ENCODE data around the gene SPRYD3. TPM values are rescaled to one million over a fixed set of nuclear protein-coding genes. Genes with fewer than 3 reads are reported as not detected.

Gene SPRYD3
- total RNA-seq, 1 experiment from 2014 or later: 12.9 TPM

- DNase-seq: no peak
- no peak overlapping the region for H3K27ac Mint-ChIP-seq (ENCODE audit: unreplicated experiment)
- H3K4me3 Mint-ChIP-seq (ENCODE audit: low read depth, unreplicated experiment): no peak overlapping the region
- H3K4me1 Mint-ChIP-seq (ENCODE audit: low read depth, unreplicated experiment): peaks cover 15% of the 10 kb centered on the region
- no TSS peak for BruUV-seq (replicated peaks)
- H3K36me3 Mint-ChIP-seq (ENCODE audit: insufficient read depth, unreplicated experiment): peaks cover 23% of the 10 kb centered on the region
- CTCF ChIA-PET: no interaction called here
- TF ChIP-seq CTCF (IDR thresholded peaks at IDR 0.05; ENCODE audit: unreplicated experiment): no peak
- no peaks in the 10 kb centered on the region for H3K9me3 Mint-ChIP-seq (ENCODE audit: low read depth, unreplicated experiment)
- intact Hi-C loops (cut with micrococcal nuclease; ENCODE audit: unreplicated experiment): no loop called here
- H3K27me3 Mint-ChIP-seq (ENCODE audit: unreplicated experiment): peaks cover 23% of the 10 kb centered on the region
Observed at GRCh38 chr12:53093777-53094393, 14.7 kb upstream of the SPRYD3 start.

GRCh38 chr12:53091756-53092155, 12.6 kb upstream of the SPRYD3 start:
- no peak for DNase-seq
- Mint-ChIP-seq H3K4me3 (ENCODE audit: low read depth, unreplicated experiment) (no peak overlapping the region), H3K27ac (ENCODE audit: unreplicated experiment) (no peak overlapping the region), H3K9me3 (ENCODE audit: low read depth, unreplicated experiment) (no peaks in the 10 kb centered on the region), H3K36me3 (ENCODE audit: insufficient read depth, unreplicated experiment) (peaks cover 1% of the 10 kb centered on the region), H3K27me3 (ENCODE audit: unreplicated experiment) (peaks cover 31% of the 10 kb centered on the region), H3K4me1 (ENCODE audit: low read depth, unreplicated experiment) (peaks cover 6% of the 10 kb centered on the region)
- intact Hi-C loops (cut with micrococcal nuclease; ENCODE audit: unreplicated experiment): no loop called here
- CTCF ChIA-PET: no interaction called here
- TF ChIP-seq CTCF (IDR thresholded peaks at IDR 0.05; ENCODE audit: unreplicated experiment): no peak
- BruUV-seq (replicated peaks): no TSS peak

GRCh38 chr12:53090554-53090953, 11.4 kb upstream of the SPRYD3 start:
- no peak for TF ChIP-seq CTCF (IDR thresholded peaks at IDR 0.05; ENCODE audit: unreplicated experiment)
- no peak overlapping the region for H3K4me3 Mint-ChIP-seq (ENCODE audit: low read depth, unreplicated experiment)
- H3K9me3 Mint-ChIP-seq (ENCODE audit: low read depth, unreplicated experiment): no peaks in the 10 kb centered on the region
- CTCF ChIA-PET: interaction anchor here (1.1 kb wide), 1 partner anchor 11 kb away, joined by 6 read pairs; the partner anchor contains the start of gene SPRYD3
- no peak for DNase-seq
- no peak overlapping the region for H3K27ac Mint-ChIP-seq (ENCODE audit: unreplicated experiment)
- no TSS peak for BruUV-seq (replicated peaks)
- H3K27me3 Mint-ChIP-seq (ENCODE audit: unreplicated experiment): peaks cover 37% of the 10 kb centered on the region
- H3K36me3 Mint-ChIP-seq (ENCODE audit: insufficient read depth, unreplicated experiment): no peaks in the 10 kb centered on the region
- peaks cover 6% of the 10 kb centered on the region for H3K4me1 Mint-ChIP-seq (ENCODE audit: low read depth, unreplicated experiment)
- intact Hi-C loops (cut with micrococcal nuclease; ENCODE audit: unreplicated experiment): no loop called here

- no peak for DNase-seq
- no TSS peak for BruUV-seq (replicated peaks)
- peaks cover 37% of the 10 kb centered on the region for H3K27me3 Mint-ChIP-seq (ENCODE audit: unreplicated experiment)
- TF ChIP-seq CTCF (IDR thresholded peaks at IDR 0.05; ENCODE audit: unreplicated experiment): no peak
- H3K9me3 Mint-ChIP-seq (ENCODE audit: low read depth, unreplicated experiment): no peaks in the 10 kb centered on the region
- CTCF ChIA-PET: interaction anchor here (0.6 to 1.1 kb wide), 2 partner anchors 11 to 216 kb away, joined by 4 to 6 read pairs; partner anchors contain the start of gene SPRYD3
- no peak overlapping the region for H3K27ac Mint-ChIP-seq (ENCODE audit: unreplicated experiment)
- peaks cover 6% of the 10 kb centered on the region for H3K4me1 Mint-ChIP-seq (ENCODE audit: low read depth, unreplicated experiment)
- intact Hi-C loops (cut with micrococcal nuclease; ENCODE audit: unreplicated experiment): no loop called here
- no peak overlapping the region for H3K4me3 Mint-ChIP-seq (ENCODE audit: low read depth, unreplicated experiment)
- no peaks in the 10 kb centered on the region for H3K36me3 Mint-ChIP-seq (ENCODE audit: insufficient read depth, unreplicated experiment)
Observed at GRCh38 chr12:53090105-53090504, 10.9 kb upstream of the SPRYD3 start.

All from Calu3 (cell line).